ENCODE data around the gene ABHD18. TPM values are rescaled to one million over a fixed set of nuclear protein-coding genes. Genes with fewer than 3 reads are reported as not detected.

Gene ABHD18
- polyA plus RNA-seq, 3 donors = 6.1 to 9.5 (median 6.4) TPM

GRCh38 chr4:128068918-128069317, 103.7 kb downstream of the ABHD18 start:
- Histone ChIP-seq H3K27ac (ENCODE audit: low read depth in 1 of 2, low read length in 2 of 2) (no peak overlapping the region), H3K9ac (ENCODE audit: insufficient read depth, low read length, poor library complexity, severe bottlenecking) (no peak overlapping the region), H2AFZ (ENCODE audit: insufficient read depth, low read depth, low read length, poor library complexity, severe bottlenecking) (no peak overlapping the region), H3K4me3 (replicated peaks in 1 of 3; ENCODE audit: low read depth in 2 of 3, low read length in 3 of 3) (no peak overlapping the region), H3K4me1 (ENCODE audit: control insufficient read depth in 1 of 2, insufficient read depth in 2 of 2, low read length in 2 of 2) (no peaks in the 10 kb centered on the region), H3K4me2 (replicated peaks; ENCODE audit: extremely low read depth, low read length, poor library complexity, severe bottlenecking) (no peak overlapping the region), H3K27me3 (ENCODE audit: control insufficient read depth in 2 of 2, insufficient read depth in 2 of 2, low read length in 2 of 2) (no peaks in the 10 kb centered on the region), H3K79me2 (ENCODE audit: insufficient read depth, low read length) (peaks cover 60% of the 10 kb centered on the region), H4K20me1 (ENCODE audit: insufficient read depth, low read length) (no peaks in the 10 kb centered on the region), H3K9me3 (replicated peaks in 1 of 2; ENCODE audit: control insufficient read depth in 1 of 2, insufficient read depth in 1 of 2, low read length in 2 of 2) (no peaks in the 10 kb centered on the region), H3K36me3 (replicated peaks in 1 of 2; ENCODE audit: control insufficient read depth in 1 of 2, insufficient read depth in 2 of 2, low read length in 2 of 2) (no peaks in the 10 kb centered on the region)
- Mint-ChIP-seq H3K36me3 (peaks cover 0 to 3% of the 10 kb centered on the region in 2 donors), H3K27ac (no peak overlapping the region), H3K27me3 (ENCODE audit: low read depth in 3 of 3) (peaks cover 0 to 1% (median 0%) of the 10 kb centered on the region in 3 donors), H3K4me3 (no peak overlapping the region), H3K9me3 (peaks cover 0 to 4% (median 0%) of the 10 kb centered on the region in 7 donors), H3K4me1 (no peaks in the 10 kb centered on the region)
- DNase-seq = no peak
- WGBS (ENCODE audit: insufficient coverage) = no CpG with 5 or more reads among the region's 3 CpGs
- intact Hi-C loops (cut with micrococcal nuclease) = loop anchor here in 1 of 2 donors (10.0 kb wide), 2 partner anchors 104 to 1026 kb away; partner anchors contain the start of genes ABHD18, C4orf33, MFSD8 and SCLT1
- TF ChIP-seq CTCF (IDR thresholded peaks at IDR 0.05) = peak; percentile 23

- no peaks in the 10 kb centered on the region for H3K27me3 ChIP-seq (ENCODE audit: control insufficient read depth in 2 of 2, insufficient read depth in 2 of 2, low read length in 2 of 2)
- Mint-ChIP-seq H3K9me3 (peaks cover 0 to 3% (median 0%) of the 10 kb centered on the region in 7 donors), H3K4me1 (no peaks in the 10 kb centered on the region), H3K27ac (no peak overlapping the region), H3K36me3 (peaks cover 25 to 48% of the 10 kb centered on the region in 2 donors), H3K4me3 (no peak overlapping the region), H3K27me3 (ENCODE audit: low read depth in 3 of 3) (peaks cover 0 to 2% (median 0%) of the 10 kb centered on the region in 3 donors)
- H3K79me2 ChIP-seq (ENCODE audit: insufficient read depth, low read length) = peaks cover 9% of the 10 kb centered on the region
- no peak overlapping the region for H3K4me3 ChIP-seq (replicated peaks in 1 of 3; ENCODE audit: low read depth in 2 of 3, low read length in 3 of 3)
- no peak overlapping the region for H3K27ac ChIP-seq (ENCODE audit: low read depth in 1 of 2, low read length in 2 of 2)
- TF ChIP-seq CTCF (IDR thresholded peaks at IDR 0.05) = no peak
- no peak for DNase-seq
- no peak overlapping the region for H2AFZ ChIP-seq (ENCODE audit: insufficient read depth, low read depth, low read length, poor library complexity, severe bottlenecking)
- H3K36me3 ChIP-seq (replicated peaks in 1 of 2; ENCODE audit: control insufficient read depth in 1 of 2, insufficient read depth in 2 of 2, low read length in 2 of 2) = peaks cover 13 to 40% of the 10 kb centered on the region in 2 donors
- H3K9me3 ChIP-seq (replicated peaks in 1 of 2; ENCODE audit: control insufficient read depth in 1 of 2, insufficient read depth in 1 of 2, low read length in 2 of 2) = no peaks in the 10 kb centered on the region
- intact Hi-C loops (cut with micrococcal nuclease) = no loop called here
- H3K9ac ChIP-seq (ENCODE audit: insufficient read depth, low read length, poor library complexity, severe bottlenecking) = no peak overlapping the region
- no CpG with 5 or more reads among the region's 4 CpGs for WGBS (ENCODE audit: insufficient coverage)
- no peaks in the 10 kb centered on the region for H4K20me1 ChIP-seq (ENCODE audit: insufficient read depth, low read length)
- no peak overlapping the region for H3K4me2 ChIP-seq (replicated peaks; ENCODE audit: extremely low read depth, low read length, poor library complexity, severe bottlenecking)
- H3K4me1 ChIP-seq (ENCODE audit: control insufficient read depth in 1 of 2, insufficient read depth in 2 of 2, low read length in 2 of 2) = no peaks in the 10 kb centered on the region
These were observed 111.3 kb downstream of the ABHD18 start for GRCh38 chr4:128076464-128076863.

Other genes starting within 250 kb of the ABHD18 start
- gene SLC25A31, start 235.0 kb upstream of the ABHD18 start, polyA plus RNA-seq = not detected
- gene HSPA4L, start 183.1 kb upstream of the ABHD18 start, polyA plus RNA-seq = under 1 TPM in 1 of 3 donors, not detected in 2; 0.04 TPM
- under 1 TPM; 0.34 to 0.65 (median 0.38) TPM for gene PLK4, start 84.5 kb upstream of the ABHD18 start, polyA plus RNA-seq
- 10 to 100 TPM in 2 of 3 donors, 1 to 10 TPM in 1; 7.0 to 15.8 (median 14.2) TPM for gene MFSD8, start 233 bp upstream of the ABHD18 start, polyA plus RNA-seq
- gene LARP1B, start 95.9 kb downstream of the ABHD18 start, polyA plus RNA-seq = 1 to 10 TPM; 3.0 to 5.7 (median 3.7) TPM

Measured in CD14-positive monocyte (primary cell).